K562 (cell line): Measurements from ENCODE around the gene PSMG3. TPM values are rescaled to one million over a fixed set of nuclear protein-coding genes. Genes with fewer than 3 reads are reported as not detected.
A peak's percentile ranks its signal among the peaks of the same experiment; 100 is the strongest.

ENCODE experiments used
- CREM ChIP-seq: IDR thresholded peaks from 2 replicates; pipeline ENCODE4 v1.6.1; 2014; ENCODE audit warnings: antibody characterized with exemption, low read depth
- HNRNPK ChIP-seq: fragments of 200-400 bp; formaldehyde crosslinking; IDR thresholded peaks from one replicate; pipeline ENCODE4 v1.6.1; 2018; ENCODE audit warnings: mild to moderate bottlenecking, low read depth, low read length; ENCODE audit not compliant: poor library complexity, severe bottlenecking
- KAT8 ChIP-seq: fragments of 450-650 bp; IDR thresholded peaks from 2 replicates; pipeline ENCODE4 v1.6.1; 2016; ENCODE audit warnings: low read depth, mild to moderate bottlenecking
- POU5F1 ChIP-seq: fragments of 150-350 bp; IDR thresholded peaks from 2 replicates; pipeline ENCODE4 v1.6.1; 2014; ENCODE audit warnings: borderline replicate concordance, low read length, low read depth, mild to moderate bottlenecking; ENCODE audit not compliant: partially characterized antibody
- PTBP1 ChIP-seq: fragments of 200-400 bp; formaldehyde crosslinking; IDR thresholded peaks from 2 replicates; pipeline ENCODE4 v1.6.1; 2017; ENCODE audit warnings: low read depth, low read length
- RBM34 ChIP-seq: fragments of 200-400 bp; formaldehyde crosslinking; IDR thresholded peaks from 2 replicates; pipeline ENCODE4 v1.6.1; 2018; ENCODE audit warnings: low read length, borderline replicate concordance; ENCODE audit not compliant: insufficient read depth
- RFX7 ChIP-seq: fragments of 250-450 bp; sonication (Bioruptor Pico); IDR thresholded peaks from 2 replicates; pipeline ENCODE4 v1.5.1; 2021; ENCODE audit warnings: mild to moderate bottlenecking
- SRSF7 ChIP-seq: fragments of 200-400 bp; formaldehyde crosslinking; optimal IDR thresholded peaks from 2 replicates; pipeline ENCODE3; 2017; ENCODE audit warnings: mild to moderate bottlenecking, low read depth, low read length
- THRAP3 ChIP-seq: fragments of 450-650 bp; IDR thresholded peaks from 2 replicates; pipeline ENCODE4 v1.6.1; 2016; ENCODE audit warnings: mild to moderate bottlenecking, inconsistent platforms, borderline replicate concordance
- TRIM28 ChIP-seq: fragments of 450-650 bp; IDR thresholded peaks from 2 replicates; pipeline ENCODE4 v1.6.1; 2017
- ZBTB40 ChIP-seq, 2 experiments: fragments of 450-650 bp in 1 of 2; sonication (generic) in 1 of 2; formaldehyde crosslinking in 1 of 2; IDR thresholded peaks; 2 replicates each; pipeline versions ENCODE4 v1.7.1 to v1.9.0; 2016 to 2022; ENCODE audit warnings: inconsistent platforms in 1 of 2, mild to moderate bottlenecking in 1 of 2, missing genetic modification reagents in 1 of 2
- ZBTB43 ChIP-seq: sonication (generic); formaldehyde crosslinking; IDR thresholded peaks from 2 replicates; pipeline ENCODE4 v1.8.0; 2023; ENCODE audit warnings: mild to moderate bottlenecking, missing genetic modification reagents
- ZNF146 ChIP-seq: IDR thresholded peaks from one replicate; pipeline ENCODE4 v1.6.1; 2018; ENCODE audit warnings: missing compliant biosample characterization; ENCODE audit not compliant: unreplicated experiment
- ZNF253 ChIP-seq: fragments of 250-450 bp; sonication (Bioruptor Pico); conservative IDR thresholded peaks from 2 replicates; pipeline ENCODE4 v1.6.1; 2021; ENCODE audit warnings: mild to moderate bottlenecking
- ZNF395 ChIP-seq: fragments of 200-800 bp; sonication (Bioruptor generic); IDR thresholded peaks from 2 replicates; pipeline ENCODE4 v1.6.1; 2017; ENCODE audit warnings: missing genetic modification characterization, missing compliant biosample characterization
- polyA plus RNA-seq, 8 experiments: library from polyadenylated mRNA; depleted of rRNA in 4 of 8; stranded (reverse) in 5 of 8; unstranded in 3 of 8; fragments of >200 nt; fragmentation: Nextera tagmentation in 2 of 8; fragmentation: Illumina TruSeq in 1 of 8; extraction: Ambion mirVana in 2 of 8; extraction: Trizol in 1 of 8; gene quantifications; 2 replicates each; pipeline versions ENCODE4 v1.2.1 to v1.2.3, GENCODE V29; 2011 to 2014; ENCODE audit warnings: inconsistent platforms in 1 of 8, missing spikeins in 1 of 8
- total RNA-seq, 7 experiments: library from RNA; depleted of rRNA in 6 of 7; stranded (reverse); fragments of >200 nt in 6 of 7; fragmentation: Illumina TruSeq in 2 of 7; extraction: Trizol in 2 of 7; gene quantifications; 2 replicates each; pipeline versions ENCODE4 v1.2.1 to v1.2.3, GENCODE V29; 2011 to 2021; ENCODE audit warnings: low replicate concordance in 1 of 7

Gene PSMG3
- total and polyA plus RNA-seq, 9 of the 15 experiments (the other 6 are each of a cell fraction or from before 2014, with no cell fraction given), result 34.8 to 122 (median 80.1) TPM

- TF ChIP-seq ZBTB40 (IDR thresholded peaks at IDR 0.05), result 0 out of 2 replicates have a peak, but pooled peaks have one; percentile 23
- no peak for TF ChIP-seq ZBTB40 (CRISPR knock-in tag; IDR thresholded peaks at IDR 0.05)
- no peak for TF ChIP-seq KAT8
- TF ChIP-seq ZBTB43, result no peak
- no peak for TF ChIP-seq RBM34
- TF ChIP-seq ZNF146 (CRISPR knock-in tag), result no peak
- no peak for TF ChIP-seq PTBP1
- TF ChIP-seq SRSF7, result no peak
- TF ChIP-seq POU5F1, result no peak
- no peak for TF ChIP-seq ZNF253 (CRISPR knock-in tag)
- no peak for TF ChIP-seq TRIM28
- peak; percentile 51 for TF ChIP-seq CREM
- TF ChIP-seq ZNF395 (CRISPR knock-in tag), result no peak
- no peak for TF ChIP-seq RFX7
- TF ChIP-seq HNRNPK, result no peak
- TF ChIP-seq THRAP3, result no peak
Measured at GRCh38 chr7:1579481-1580421, 9.9 kb upstream of the PSMG3 start (continued).
